Choroid plexus epithelial cell (primary cell): ENCODE results near the gene HERPUD2.
"Not testable (repeated sequence)": the region's sequence is repeated elsewhere in the genome, so short reads cannot be mapped to it uniquely, and the experiment has no call there.

Source experiments
- DNase-seq: peaks from one replicate; pipeline ENCODE4 v3.0.0-alpha.2; 2010; ENCODE audit warnings: low read depth
- H3K4me3 ChIP-seq: 2 replicates; pipeline ENCODE4 v1.5.1; 2011; ENCODE audit warnings: low read depth, mild to moderate bottlenecking, control low read depth, low read length, moderate library complexity
- CTCF ChIP-seq: conservative IDR thresholded peaks from 2 replicates; pipeline ENCODE4 v1.5.1; 2011; ENCODE audit warnings: low read depth, mild to moderate bottlenecking, control low read depth, inconsistent platforms, low read length, moderate library complexity

HERPUD2 gene

GRCh38 chr7:35705932-35706461 is 11.1 kb upstream of the HERPUD2 start:
- peak; percentile 33 for DNase-seq
- no peak for TF ChIP-seq CTCF
- no peak overlapping the region for H3K4me3 ChIP-seq

GRCh38 chr7:35704261-35704660 is 9.3 kb upstream of the HERPUD2 start:
- DNase-seq, result no peak
- H3K4me3 ChIP-seq, result no peak overlapping the region
- TF ChIP-seq CTCF, result no peak

- no peak overlapping the region for H3K4me3 ChIP-seq
- DNase-seq, result no peak
- TF ChIP-seq CTCF, result no peak
Measured at GRCh38 chr7:35702541-35702940, 7.6 kb upstream of the HERPUD2 start.

- TF ChIP-seq CTCF, result no peak
- no peak for DNase-seq
- H3K4me3 ChIP-seq, result no peak overlapping the region
Measured at GRCh38 chr7:35701287-35701900, 6.5 kb upstream of the HERPUD2 start.

GRCh38 chr7:35700865-35701264 is 5.9 kb upstream of the HERPUD2 start:
- no peak for DNase-seq
- TF ChIP-seq CTCF, result no peak
- no peak overlapping the region for H3K4me3 ChIP-seq

- no peak for DNase-seq
- no peak for TF ChIP-seq CTCF
- no peak overlapping the region for H3K4me3 ChIP-seq
Measured at GRCh38 chr7:35700333-35700732, 5.4 kb upstream of the HERPUD2 start.

- no peak for DNase-seq
- H3K4me3 ChIP-seq, result no peak overlapping the region
- TF ChIP-seq CTCF, result no peak
Measured at GRCh38 chr7:35699796-35700305, 4.9 kb upstream of the HERPUD2 start.

GRCh38 chr7:35698382-35698781 is 3.4 kb upstream of the HERPUD2 start:
- not testable (repeated sequence) for H3K4me3 ChIP-seq, DNase-seq
